ENCODE measurements around the gene SAMD11.

Gene SAMD11

GRCh38 chr1:907611-908451 lies 15.9 kb upstream of the SAMD11 start:
- no peak overlapping the region for H3K4me3 ChIP-seq (replicated peaks; ENCODE audit: low read depth, low read length)
- no peak for DNase-seq (ENCODE audit: extremely low read depth, low read depth)
- TF ChIP-seq CTCF (IDR thresholded peaks at IDR 0.05; ENCODE audit: low read depth, low read length, missing control alignments) = no peak

- DNase-seq (ENCODE audit: extremely low read depth, low read depth) = no peak
- TF ChIP-seq CTCF (IDR thresholded peaks at IDR 0.05; ENCODE audit: low read depth, low read length, missing control alignments) = no peak
These were observed 15.1 kb upstream of the SAMD11 start for GRCh38 chr1:908661-909060.

GRCh38 chr1:909861-910310 lies 13.8 kb upstream of the SAMD11 start:
- TF ChIP-seq CTCF (IDR thresholded peaks at IDR 0.05; ENCODE audit: low read depth, low read length, missing control alignments) = no peak
- H3K4me3 ChIP-seq (replicated peaks; ENCODE audit: low read depth, low read length) = no peak overlapping the region
- no peak for DNase-seq (ENCODE audit: extremely low read depth, low read depth)

More at GRCh38 chr1:908661-909060, 15.1 kb upstream of the SAMD11 start:
- H3K4me3 ChIP-seq (replicated peaks; ENCODE audit: low read depth, low read length) = no peak overlapping the region

GRCh38 chr1:910311-910880 lies 13.3 kb upstream of the SAMD11 start:
- H3K4me3 ChIP-seq (replicated peaks; ENCODE audit: low read depth, low read length) = no peak overlapping the region
- DNase-seq (ENCODE audit: extremely low read depth, low read depth) = no peak
- no peak for TF ChIP-seq CTCF (IDR thresholded peaks at IDR 0.05; ENCODE audit: low read depth, low read length, missing control alignments)

GRCh38 chr1:910881-911721 lies 12.6 kb upstream of the SAMD11 start:
- TF ChIP-seq CTCF (IDR thresholded peaks at IDR 0.05; ENCODE audit: low read depth, low read length, missing control alignments) = no peak
- no peak for DNase-seq (ENCODE audit: extremely low read depth, low read depth)
- no peak overlapping the region for H3K4me3 ChIP-seq (replicated peaks; ENCODE audit: low read depth, low read length)

- no peak for TF ChIP-seq CTCF (IDR thresholded peaks at IDR 0.05; ENCODE audit: low read depth, low read length, missing control alignments)
- DNase-seq (ENCODE audit: extremely low read depth, low read depth) = no peak
- no peak overlapping the region for H3K4me3 ChIP-seq (replicated peaks; ENCODE audit: low read depth, low read length)
These were observed 11.6 kb upstream of the SAMD11 start for GRCh38 chr1:911875-912739.

Measured in HFF-Myc (cell line).